GM12878 (cell line): ENCODE data around the gene FADS1. TPM values are rescaled to one million over a fixed set of nuclear protein-coding genes. Genes with fewer than 3 reads are reported as not detected.
A peak's percentile ranks its signal among the peaks of the same experiment; 100 is the strongest.

ENCODE experiments used
- ATAC-seq: fragments of 200-7000 bp; cut with Tn5 transposase; 3 replicates; pipeline ENCODE4 v1.9.1; 2020; ENCODE audit warnings: mild to moderate bottlenecking, moderate library complexity
- BruUV-seq: library from RNA; stranded (reverse); fragments of 400-500 nt; replicated peaks from 2 replicates; lab custom pipeline; 2021; lab: Mats Ljungman, UMichigan
- CTCF ChIA-PET: fragments of 300-600 bp; sonication (Branson Sonifier 250); formaldehyde crosslinking; extraction: SDS; loops from one replicate; lab custom pipeline; 2021; ENCODE audit warnings: inconsistent platforms; lab: Yijun Ruan, JAX
- POLR2A ChIA-PET: fragments of 350-600 bp; formaldehyde crosslinking; extraction: SDS; loops from one replicate; lab custom pipeline; 2021; ENCODE audit warnings: inconsistent platforms; lab: Charles Lee
- RAD21 ChIA-PET: fragments of 300-600 bp; sonication (Branson Sonifier 250); formaldehyde crosslinking; loops from one replicate; lab custom pipeline; 2023; ENCODE audit warnings: antibody characterized with exemption; ENCODE audit not compliant: unreplicated experiment; lab: Charles Lee
- SMC1A ChIA-PET: fragments of 300-600 bp; sonication (Branson Sonifier 250); formaldehyde crosslinking; loops from one replicate; lab custom pipeline; 2023; ENCODE audit not compliant: unreplicated experiment, uncharacterized antibody; lab: Charles Lee
- DNase-seq: peaks from one replicate; pipeline ENCODE4 v3.0.0-alpha.2; 2011; ENCODE audit warnings: low read depth, low spot score
- FAIRE-seq: peaks from 3 replicates; lab custom pipeline; 2011; peaks lifted over from hg19 to GRCh38; lab: Jason Lieb, UNC
- H2AFZ ChIP-seq: 2 replicates; pipeline ENCODE4 v1.6.0; 2011; ENCODE audit warnings: low read depth, low read length, control low read depth; ENCODE audit not compliant: control insufficient read depth
- H3K27ac ChIP-seq: 2 replicates; pipeline ENCODE4 v1.5.1; 2011; ENCODE audit warnings: control low read depth; ENCODE audit not compliant: control insufficient read depth, insufficient read depth
- H3K27me3 ChIP-seq, 2 experiments: replicated peaks in 1 of 2; 2 replicates each; pipeline versions ENCODE4 v1.6.0 to v1.6.1; 2011; ENCODE audit warnings: low read length in 1 of 2; ENCODE audit not compliant: control insufficient read depth in 2 of 2, insufficient read depth in 2 of 2
- H3K36me3 ChIP-seq, 2 experiments: 2 replicates each; pipeline ENCODE4 v1.5.1; 2011; ENCODE audit warnings: low read length in 1 of 2; ENCODE audit not compliant: control insufficient read depth in 2 of 2, insufficient read depth in 2 of 2
- H3K4me1 ChIP-seq: 2 replicates; pipeline ENCODE4 v1.6.1; 2011; ENCODE audit warnings: mild to moderate bottlenecking, low read length, moderate library complexity, mixed read lengths; ENCODE audit not compliant: control insufficient read depth, insufficient read depth
- H3K4me2 ChIP-seq: 2 replicates; pipeline ENCODE4 v1.6.0; 2011; ENCODE audit warnings: control low read depth; ENCODE audit not compliant: control insufficient read depth, insufficient read depth
- H3K4me3 ChIP-seq: fragments of 200-600 bp; sonication (generic); 2 replicates; pipeline ENCODE4 v1.5.1; 2016
- H3K79me2 ChIP-seq: 2 replicates; pipeline ENCODE4 v1.6.0; 2011; ENCODE audit warnings: low read length; ENCODE audit not compliant: control insufficient read depth, insufficient read depth
- H3K9ac ChIP-seq: 2 replicates; pipeline ENCODE4 v1.8.0; 2011; ENCODE audit warnings: low read length, control low read depth, mixed read lengths; ENCODE audit not compliant: control insufficient read depth, insufficient read depth
- H3K9me3 ChIP-seq: replicated peaks from 3 replicates; pipeline ENCODE4 v1.5.1; 2011; ENCODE audit warnings: mild to moderate bottlenecking, low read length; ENCODE audit not compliant: control insufficient read depth, insufficient read depth
- H4K20me1 ChIP-seq: 2 replicates; pipeline ENCODE4 v1.6.0; 2011; ENCODE audit not compliant: control insufficient read depth, insufficient read depth
- CREB1 ChIP-seq: IDR thresholded peaks from 2 replicates; pipeline ENCODE4 v1.6.1; 2012; ENCODE audit warnings: low read depth, mild to moderate bottlenecking, inconsistent platforms
- EP300 ChIP-seq, 2 experiments: fragments of 150-350 bp in 1 of 2; IDR thresholded peaks; 2 replicates each; pipeline ENCODE4 v1.6.1; 2011 to 2012; ENCODE audit warnings: low read depth in 2 of 2, low read length in 2 of 2, borderline replicate concordance in 1 of 2, improper control_type of control experiment in 1 of 2, inconsistent platforms in 1 of 2; ENCODE audit not compliant: control insufficient read depth in 1 of 2
- JUND ChIP-seq: IDR thresholded peaks from 2 replicates; pipeline ENCODE4 v1.6.1; 2012; ENCODE audit warnings: low read depth, mild to moderate bottlenecking, low read length, improper control_type of control experiment, moderate library complexity
- MTA2 ChIP-seq: fragments of 450-650 bp; IDR thresholded peaks from 2 replicates; pipeline ENCODE4 v1.6.1; 2016; ENCODE audit warnings: low read depth, mild to moderate bottlenecking, moderate library complexity
- MTA3 ChIP-seq: IDR thresholded peaks from 2 replicates; pipeline ENCODE4 v1.6.1; 2012; ENCODE audit warnings: low read length, inconsistent platforms, borderline replicate concordance
- NFIC ChIP-seq: IDR thresholded peaks from 2 replicates; pipeline ENCODE4 v1.6.1; 2012; ENCODE audit warnings: low read depth, mild to moderate bottlenecking, inconsistent platforms, low read length, moderate library complexity
- NFXL1 ChIP-seq: fragments of 450-650 bp; IDR thresholded peaks from 2 replicates; pipeline ENCODE4 v1.6.1; 2017; ENCODE audit warnings: antibody characterized with exemption, mild to moderate bottlenecking, borderline replicate concordance
- RBBP5 ChIP-seq: fragments of 200-600 bp; sonication (generic); conservative IDR thresholded peaks from 2 replicates; pipeline ENCODE4 v1.6.1; 2016
- RELA ChIP-seq: fragments of 450-650 bp; IDR thresholded peaks from 2 replicates; pipeline ENCODE4 v1.8.0; 2014; ENCODE audit warnings: borderline replicate concordance; ENCODE audit not compliant: partially characterized antibody
- SIX5 ChIP-seq: IDR thresholded peaks from 2 replicates; pipeline ENCODE4 v1.6.1; 2011; ENCODE audit warnings: mild to moderate bottlenecking, low read depth, low read length, moderate library complexity; ENCODE audit not compliant: severe bottlenecking
- TARDBP ChIP-seq: IDR thresholded peaks from 2 replicates; pipeline ENCODE4 v1.6.1; 2016; ENCODE audit warnings: borderline replicate concordance
- TBL1XR1 ChIP-seq: IDR thresholded peaks from 2 replicates; pipeline ENCODE4 v1.6.1; 2012; ENCODE audit warnings: low read depth, low read length, improper control_type of control experiment
- WGBS: methylation state at CpG from one replicate; pipeline ENCODE4 v1.1.6; 2016; ENCODE audit warnings: low lambda C conversion rate; ENCODE audit not compliant: insufficient replicate concordance, insufficient coverage; ENCODE audit errors: missing lambda C conversion rate; 5-methylcytosine and 5-hydroxymethylcytosine counted together
- in situ Hi-C: fragments of 300-500 bp; cut with MboI; formaldehyde crosslinking; loops from 9 replicates; pipeline ENCODE4 v1.14.3; 2018; ENCODE audit warnings: mixed read lengths
- intact Hi-C: fragments of 100-400 bp; cut with micrococcal nuclease; formaldehyde crosslinking; loops from one replicate; pipeline ENCODE4 v1.14.2; 2022; ENCODE audit not compliant: unreplicated experiment
- polyA plus RNA-seq, 11 experiments: library from polyadenylated mRNA; depleted of rRNA in 4 of 11; unstranded in 6 of 11; stranded (reverse) in 5 of 11; fragments of >200 nt; fragmentation: Nextera tagmentation in 4 of 11; fragmentation: Illumina TruSeq in 1 of 11; extraction: Ambion mirVana in 4 of 11; extraction: Trizol in 1 of 11; gene quantifications; 1 replicate in 1 of 11; 2 replicates in 10 of 11; pipeline versions ENCODE4 v1.2.1 to v1.2.3, GENCODE V29; 2011 to 2016; ENCODE audit warnings: inconsistent platforms in 2 of 11, missing spikeins in 2 of 11, low read depth in 1 of 11
- total RNA-seq, 4 experiments: library from RNA; depleted of rRNA in 3 of 4; stranded (reverse); fragments of >200 nt in 3 of 4; fragmentation: Illumina TruSeq in 1 of 4; extraction: Trizol in 1 of 4; gene quantifications; 2 replicates each; pipeline versions ENCODE4 v1.2.1 to v1.2.3, GENCODE V29; 2013 to 2021
- TF ChIP-seq, protein P1 (sequence below): IDR thresholded peaks from 2 replicates; pipeline ENCODE4 v1.6.1; 2011; ENCODE audit warnings: low read depth, low read length, improper control_type of control experiment, borderline replicate concordance
- TF ChIP-seq, protein P2 (sequence below): IDR thresholded peaks from 2 replicates; pipeline ENCODE4 v1.6.1; 2012; ENCODE audit warnings: low read depth, low read length, improper control_type of control experiment

Gene FADS1
- total and polyA plus RNA-seq, 10 of the 15 experiments (the other 5 are each of a cell fraction or from before 2014, with no cell fraction given), result 8.8 to 73.9 (median 39.0) TPM

GRCh38 chr11:61820174-61820573, 3.4 kb upstream of the FADS1 start:
- no TSS peak for BruUV-seq

GRCh38 chr11:61817471-61818202, 834 bp upstream of the FADS1 start:
- ATAC-seq (no peak), FAIRE-seq (no peak), DNase-seq (no peak)
- H3K27me3 ChIP-seq, result no peaks in the 10 kb centered on the region
- no peak overlapping the region for H3K27ac ChIP-seq
- H3K4me3 ChIP-seq, result peak overlapping the region; percentile 81
- SMC1A ChIA-PET, result interaction anchor here (0.7 to 5.1 kb wide), 7 partner anchors 12 to 155 kb away, joined by 3 to 67 read pairs (median 3); partner anchors contain the start of gene FADS2
- WGBS, result 67% methylated on average over 6 of the region's 6 CpGs
- H2AFZ ChIP-seq, result peak overlapping the region; percentile 83
- peaks cover 21% of the 10 kb centered on the region for H3K79me2 ChIP-seq
- no peaks in the 10 kb centered on the region for H3K9me3 ChIP-seq
- H3K4me1 ChIP-seq, result peaks cover 3% of the 10 kb centered on the region; the same call in 1 of the 2 replicates
- POLR2A ChIA-PET, result interaction anchor here (0.6 to 9.9 kb wide), 6 partner anchors 12 to 150 kb away, joined by 3 to 167 read pairs (median 55); partner anchors contain the start of genes FADS2, FEN1, FTH1 and TMEM258
- RAD21 ChIA-PET, result interaction anchor here (1.0 to 5.4 kb wide), 4 partner anchors 11 to 151 kb away, joined by 3 to 51 read pairs (median 6); partner anchors contain the start of gene FADS2
- in situ Hi-C loops, result no loop called here
- H3K4me2 ChIP-seq, result peak overlapping the region; percentile 95
- no peaks in the 10 kb centered on the region for H4K20me1 ChIP-seq
- peak overlapping the region; percentile 89; the same call in 1 of the 2 replicates for H3K9ac ChIP-seq
- CTCF ChIA-PET, result interaction anchor here (0.5 to 10.8 kb wide), 10 partner anchors 10 to 290 kb away, joined by 3 to 141 read pairs (median 4); partner anchors contain the start of genes FADS2, FEN1, FTH1 and TMEM258
- intact Hi-C loops, result no loop called here
- no peaks in the 10 kb centered on the region for H3K36me3 ChIP-seq
- TSS peak; percentile 56 for BruUV-seq
- TF ChIP-seq JUND, result no peak
- no peak for TF ChIP-seq MTA3
- no peak for TF ChIP-seq MTA2
- TF ChIP-seq, protein P1, sequence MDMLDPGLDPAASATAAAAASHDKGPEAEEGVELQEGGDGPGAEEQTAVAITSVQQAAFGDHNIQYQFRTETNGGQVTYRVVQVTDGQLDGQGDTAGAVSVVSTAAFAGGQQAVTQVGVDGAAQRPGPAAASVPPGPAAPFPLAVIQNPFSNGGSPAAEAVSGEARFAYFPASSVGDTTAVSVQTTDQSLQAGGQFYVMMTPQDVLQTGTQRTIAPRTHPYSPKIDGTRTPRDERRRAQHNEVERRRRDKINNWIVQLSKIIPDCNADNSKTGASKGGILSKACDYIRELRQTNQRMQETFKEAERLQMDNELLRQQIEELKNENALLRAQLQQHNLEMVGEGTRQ, result no peak
- TF ChIP-seq NFIC, result no peak
- TF ChIP-seq, protein P2, sequence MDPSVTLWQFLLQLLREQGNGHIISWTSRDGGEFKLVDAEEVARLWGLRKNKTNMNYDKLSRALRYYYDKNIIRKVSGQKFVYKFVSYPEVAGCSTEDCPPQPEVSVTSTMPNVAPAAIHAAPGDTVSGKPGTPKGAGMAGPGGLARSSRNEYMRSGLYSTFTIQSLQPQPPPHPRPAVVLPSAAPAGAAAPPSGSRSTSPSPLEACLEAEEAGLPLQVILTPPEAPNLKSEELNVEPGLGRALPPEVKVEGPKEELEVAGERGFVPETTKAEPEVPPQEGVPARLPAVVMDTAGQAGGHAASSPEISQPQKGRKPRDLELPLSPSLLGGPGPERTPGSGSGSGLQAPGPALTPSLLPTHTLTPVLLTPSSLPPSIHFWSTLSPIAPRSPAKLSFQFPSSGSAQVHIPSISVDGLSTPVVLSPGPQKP, result no peak
- TF ChIP-seq SIX5, result no peak
- TF ChIP-seq RELA, result no peak
- no peak for TF ChIP-seq TBL1XR1
- no peak for TF ChIP-seq RBBP5
- TF ChIP-seq CREB1, result no peak
- TF ChIP-seq TARDBP, result no peak
- no peak for TF ChIP-seq EP300 (IDR thresholded peaks at IDR 0.05; ENCODE audit: borderline replicate concordance in 1 of 2, control insufficient read depth in 1 of 2, low read depth in 2 of 2, low read length in 2 of 2)

More at GRCh38 chr11:61820174-61820573, 3.4 kb upstream of the FADS1 start:
- H4K20me1 ChIP-seq, result no peaks in the 10 kb centered on the region
- H3K27me3 ChIP-seq, result no peaks in the 10 kb centered on the region
- no peak overlapping the region for H3K4me3 ChIP-seq
- ATAC-seq, result no peak
- peaks cover 3% of the 10 kb centered on the region; the same call in 1 of the 2 replicates for H3K4me1 ChIP-seq
- no peak overlapping the region for H3K27ac ChIP-seq
- in situ Hi-C loops, result no loop called here
- no peak overlapping the region for H3K9ac ChIP-seq
- H2AFZ ChIP-seq, result no peak overlapping the region
- no peak for TF ChIP-seq NFXL1
- TF ChIP-seq, all 136 proteins: peak for 0
- RAD21 ChIA-PET, result interaction anchor here (0.6 kb wide), 1 partner anchor 128 kb away, joined by 3 read pairs; no protein-coding TSS in a partner anchor
- WGBS, result 33% methylated on average over 2 of the region's 2 CpGs
- CTCF ChIA-PET, result interaction anchor here (0.7 to 1.3 kb wide), 2 partner anchors 8 to 22 kb away, joined by 3 read pairs; no protein-coding TSS in a partner anchor
- no peaks in the 10 kb centered on the region for H3K36me3 ChIP-seq
- intact Hi-C loops, result no loop called here
- POLR2A ChIA-PET, result interaction anchor here (1.0 to 9.9 kb wide), 3 partner anchors 9 to 153 kb away, joined by 4 to 167 read pairs (median 10); partner anchors contain the start of gene FADS2
- H3K4me2 ChIP-seq, result no peak overlapping the region
- FAIRE-seq, result no peak
- no peaks in the 10 kb centered on the region for H3K9me3 ChIP-seq
- no peak for DNase-seq
- H3K79me2 ChIP-seq, result peaks cover 15% of the 10 kb centered on the region
- SMC1A ChIA-PET, result interaction anchor here (1.1 kb wide), 1 partner anchor 11 kb away, joined by 3 read pairs; no protein-coding TSS in a partner anchor
